Hepatocyte (in vitro differentiated cells): Measurements from ENCODE around the gene DISP2. TPM values are rescaled to one million over a fixed set of nuclear protein-coding genes. Genes with fewer than 3 reads are reported as not detected.
A peak's percentile ranks its signal among the peaks of the same experiment; 100 is the strongest.

Source experiments
- DNase-seq: peaks from one replicate; pipeline ENCODE4 v3.0.0-alpha.2; 2016; ENCODE audit warnings: low spot score
- H2AFZ ChIP-seq: fragments of 200-600 bp; sonication (generic); 2 replicates; pipeline ENCODE4 v1.6.0; 2016; ENCODE audit warnings: antibody characterized with exemption, mild to moderate bottlenecking
- H3K27ac ChIP-seq: fragments of 200-600 bp; sonication (generic); 2 replicates; pipeline ENCODE4 v1.5.1; 2016; ENCODE audit warnings: mild to moderate bottlenecking
- H3K27me3 ChIP-seq: fragments of 200-600 bp; sonication (generic); 2 replicates; pipeline ENCODE4 v1.6.1; 2016
- H3K36me3 ChIP-seq: fragments of 200-600 bp; sonication (generic); replicated peaks from 2 replicates; pipeline ENCODE4 v1.5.1; 2016; ENCODE audit warnings: low read depth; ENCODE audit not compliant: insufficient read depth
- H3K4me1 ChIP-seq: fragments of 200-600 bp; sonication (generic); 2 replicates; pipeline ENCODE4 v1.5.1; 2016; ENCODE audit warnings: mild to moderate bottlenecking, moderate library complexity; ENCODE audit not compliant: insufficient read depth
- H3K4me2 ChIP-seq: fragments of 200-600 bp; sonication (generic); 2 replicates; pipeline ENCODE4 v1.6.0; 2016
- H3K4me3 ChIP-seq: fragments of 200-600 bp; sonication (generic); 2 replicates; pipeline ENCODE4 v1.5.1; 2016; ENCODE audit warnings: mild to moderate bottlenecking
- H3K79me2 ChIP-seq: fragments of 200-600 bp; sonication (generic); 2 replicates; pipeline ENCODE4 v1.6.0; 2017; ENCODE audit warnings: mild to moderate bottlenecking
- H3K9me2 ChIP-seq: fragments of 200-600 bp; sonication (generic); replicated peaks from 2 replicates; pipeline ENCODE4 v1.6.0; 2017; ENCODE audit warnings: mild to moderate bottlenecking; ENCODE audit not compliant: insufficient read depth
- H3K9me3 ChIP-seq: fragments of 200-600 bp; sonication (generic); 2 replicates; pipeline ENCODE4 v1.5.1; 2016; ENCODE audit warnings: low read depth, mild to moderate bottlenecking
- H4K20me1 ChIP-seq: fragments of 200-600 bp; sonication (generic); 2 replicates; pipeline ENCODE4 v1.6.0; 2016; ENCODE audit warnings: mild to moderate bottlenecking; ENCODE audit not compliant: insufficient read depth, poor library complexity, severe bottlenecking
- EZH2 ChIP-seq: fragments of 200-600 bp; sonication (generic); IDR thresholded peaks from 2 replicates; pipeline ENCODE4 v1.6.1; 2016; ENCODE audit warnings: antibody characterized with exemption, mild to moderate bottlenecking, borderline replicate concordance
- EZH2phosphoT487 ChIP-seq: fragments of 200-600 bp; sonication (generic); IDR thresholded peaks from one replicate; pipeline ENCODE4 v1.6.1; 2018; ENCODE audit warnings: antibody characterized with exemption, mild to moderate bottlenecking, low read depth, moderate library complexity; ENCODE audit not compliant: unreplicated experiment, severe bottlenecking
- WGBS: methylation state at CpG from one replicate; pipeline ENCODE4 v1.1.6; 2016; ENCODE audit warnings: low lambda C conversion rate; ENCODE audit errors: missing lambda C conversion rate; 5-methylcytosine and 5-hydroxymethylcytosine counted together
- polyA plus RNA-seq: library from polyadenylated mRNA; unstranded; fragments of >200 nt; fragmentation: Nextera tagmentation; extraction: Ambion mirVana; gene quantifications from 2 replicates; pipeline ENCODE4 v1.2.1, GENCODE V29; 2016
- total RNA-seq: library from RNA; depleted of rRNA; stranded (reverse); fragments of >200 nt; gene quantifications from 2 replicates; pipeline ENCODE4 v1.2.3, GENCODE V29; 2014
- TF ChIP-seq, protein P1 (sequence below): fragments of 200-600 bp; sonication (generic); IDR thresholded peaks from 2 replicates; pipeline ENCODE4 v1.5.1; 2016; ENCODE audit warnings: antibody characterized with exemption, mild to moderate bottlenecking; ENCODE audit not compliant: poor library complexity

The DISP2 gene
- total and polyA plus RNA-seq, 2 experiments from 2014 or later, result 0.93 to 1.0 TPM

DNA sequence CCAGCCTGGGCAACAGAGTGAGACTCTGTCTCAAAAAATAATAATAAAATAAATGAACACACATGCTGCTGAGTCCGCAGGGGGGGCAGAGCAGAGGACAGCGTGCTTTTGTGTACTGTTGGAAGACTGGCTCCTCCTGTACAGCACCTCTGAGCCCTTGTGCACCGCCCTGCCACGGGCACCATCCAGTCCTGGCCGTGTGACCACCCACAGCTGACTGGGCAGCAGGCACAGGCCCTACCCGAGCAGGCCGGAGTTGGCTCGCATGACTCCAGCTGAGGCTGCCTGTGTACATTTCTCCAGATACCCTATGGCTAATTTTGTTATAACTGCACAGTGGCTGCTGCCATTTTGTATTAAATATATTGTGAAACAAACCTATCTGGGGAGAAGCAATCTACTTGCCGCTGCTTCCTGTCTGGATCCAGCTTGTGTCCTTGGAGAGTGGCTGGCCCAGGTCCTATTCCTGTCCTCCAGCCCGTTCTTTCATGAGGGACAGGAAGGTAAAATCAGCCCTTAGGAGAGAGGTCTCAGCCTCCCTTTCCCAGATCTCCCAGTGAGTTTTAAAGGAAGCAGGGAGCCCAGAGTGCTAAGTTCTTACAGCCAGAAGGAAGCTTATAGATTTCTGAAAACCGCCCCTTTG is 62.2 kb downstream of the DISP2 start:
- no peaks in the 10 kb centered on the region for H4K20me1 ChIP-seq
- no peak overlapping the region for H3K27ac ChIP-seq
- no peaks in the 10 kb centered on the region for H3K27me3 ChIP-seq
- peaks cover 5% of the 10 kb centered on the region for H3K4me1 ChIP-seq
- no peak overlapping the region for H2AFZ ChIP-seq
- no peak overlapping the region for H3K4me2 ChIP-seq
- H3K9me3 ChIP-seq, result no peaks in the 10 kb centered on the region
- TF ChIP-seq EZH2 (no peak), EZH2phosphoT487 (no peak)
- TF ChIP-seq, protein P1, sequence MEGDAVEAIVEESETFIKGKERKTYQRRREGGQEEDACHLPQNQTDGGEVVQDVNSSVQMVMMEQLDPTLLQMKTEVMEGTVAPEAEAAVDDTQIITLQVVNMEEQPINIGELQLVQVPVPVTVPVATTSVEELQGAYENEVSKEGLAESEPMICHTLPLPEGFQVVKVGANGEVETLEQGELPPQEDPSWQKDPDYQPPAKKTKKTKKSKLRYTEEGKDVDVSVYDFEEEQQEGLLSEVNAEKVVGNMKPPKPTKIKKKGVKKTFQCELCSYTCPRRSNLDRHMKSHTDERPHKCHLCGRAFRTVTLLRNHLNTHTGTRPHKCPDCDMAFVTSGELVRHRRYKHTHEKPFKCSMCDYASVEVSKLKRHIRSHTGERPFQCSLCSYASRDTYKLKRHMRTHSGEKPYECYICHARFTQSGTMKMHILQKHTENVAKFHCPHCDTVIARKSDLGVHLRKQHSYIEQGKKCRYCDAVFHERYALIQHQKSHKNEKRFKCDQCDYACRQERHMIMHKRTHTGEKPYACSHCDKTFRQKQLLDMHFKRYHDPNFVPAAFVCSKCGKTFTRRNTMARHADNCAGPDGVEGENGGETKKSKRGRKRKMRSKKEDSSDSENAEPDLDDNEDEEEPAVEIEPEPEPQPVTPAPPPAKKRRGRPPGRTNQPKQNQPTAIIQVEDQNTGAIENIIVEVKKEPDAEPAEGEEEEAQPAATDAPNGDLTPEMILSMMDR, result no peak
- H3K4me3 ChIP-seq, result no peak overlapping the region
- H3K9me2 ChIP-seq, result no peaks in the 10 kb centered on the region
- WGBS, result 92% methylated on average over 11 of the region's 11 CpGs
- no peak for DNase-seq
- H3K79me2 ChIP-seq, result no peaks in the 10 kb centered on the region
- H3K36me3 ChIP-seq, result no peaks in the 10 kb centered on the region

DNA sequence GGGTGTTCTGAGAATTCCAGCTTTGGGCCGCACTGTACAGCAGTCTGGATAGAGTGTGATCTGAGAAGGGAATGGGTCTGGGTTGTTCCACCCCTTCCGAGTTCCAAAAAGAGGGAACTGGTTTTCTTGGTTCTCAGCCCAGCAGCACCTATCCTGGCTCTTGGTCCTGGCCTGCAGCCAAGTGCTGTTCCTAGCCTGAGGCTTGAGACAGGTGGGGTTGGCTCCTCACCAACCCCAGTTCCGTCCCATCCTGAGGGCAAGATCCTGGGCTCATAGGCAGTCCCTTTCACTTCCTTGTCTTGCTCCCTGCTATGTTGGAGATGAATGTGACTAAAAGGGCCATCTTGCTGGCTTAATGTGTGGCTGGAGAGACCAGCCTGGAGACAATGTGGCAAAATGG is 62.8 kb downstream of the DISP2 start:
- Histone ChIP-seq H3K4me3 (no peak overlapping the region), H3K4me2 (no peak overlapping the region), H3K36me3 (no peaks in the 10 kb centered on the region), H3K9me3 (no peaks in the 10 kb centered on the region), H3K27me3 (no peaks in the 10 kb centered on the region), H3K27ac (no peak overlapping the region), H3K79me2 (no peaks in the 10 kb centered on the region), H3K4me1 (peaks cover 5% of the 10 kb centered on the region), H3K9me2 (no peaks in the 10 kb centered on the region), H2AFZ (no peak overlapping the region), H4K20me1 (no peaks in the 10 kb centered on the region)
- WGBS, result 71% methylated on average over 3 of the region's 3 CpGs
- no peak for TF ChIP-seq EZH2
- no peak for TF ChIP-seq EZH2phosphoT487
- TF ChIP-seq, protein P1, result no peak
- no peak for DNase-seq

DNA sequence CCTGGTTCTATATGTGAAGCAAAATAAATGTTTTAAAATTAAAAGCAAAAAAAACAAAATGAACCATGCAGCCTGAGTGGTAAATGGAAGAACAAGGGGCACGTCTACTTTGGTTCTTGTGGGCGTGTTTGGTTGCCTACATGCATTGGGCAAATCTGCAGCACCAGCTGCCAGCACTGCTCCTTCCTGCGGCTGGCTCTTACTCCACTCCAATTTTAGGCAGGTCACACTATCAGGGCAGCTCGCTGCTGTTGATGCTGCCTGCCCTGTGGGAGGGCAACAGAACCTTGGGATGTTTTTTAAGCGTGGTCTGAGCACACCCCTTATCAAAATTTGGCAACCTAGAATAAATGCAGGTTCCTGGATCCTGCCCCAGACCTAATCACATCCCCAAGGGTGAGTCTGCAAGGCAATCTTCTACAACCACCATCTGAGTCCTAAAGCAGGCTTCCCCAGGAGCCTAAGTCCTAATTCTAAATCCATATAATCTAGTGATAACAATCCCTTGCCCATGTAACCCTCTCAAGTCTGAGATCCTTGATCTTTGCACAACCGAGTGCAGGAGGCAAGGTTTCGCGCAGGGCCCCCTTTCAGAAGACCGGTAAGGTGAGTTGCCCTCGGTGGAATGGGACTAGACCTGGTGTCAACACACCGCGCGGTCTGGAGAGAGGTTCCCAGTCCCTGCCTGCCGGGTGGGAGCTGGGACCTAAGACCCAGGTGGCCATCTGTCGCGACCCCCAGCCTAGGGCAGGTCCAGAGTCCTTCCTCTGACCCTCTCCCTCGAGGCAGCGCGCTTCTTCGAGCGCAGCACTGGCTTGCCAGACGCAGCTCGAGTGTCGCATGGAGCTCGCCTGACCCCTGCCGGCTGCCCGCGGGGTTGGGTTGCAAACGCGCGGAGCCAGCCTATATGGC is 63.5 kb downstream of the DISP2 start:
- DNase-seq, result peak; percentile 83
- no peaks in the 10 kb centered on the region for H4K20me1 ChIP-seq
- H3K36me3 ChIP-seq, result no peaks in the 10 kb centered on the region
- no peaks in the 10 kb centered on the region for H3K9me3 ChIP-seq
- no peak overlapping the region for H3K4me3 ChIP-seq
- H3K79me2 ChIP-seq, result no peaks in the 10 kb centered on the region
- no peaks in the 10 kb centered on the region for H3K9me2 ChIP-seq
- TF ChIP-seq EZH2phosphoT487, result no peak
- TF ChIP-seq, protein P1, result peak; percentile 92
- H2AFZ ChIP-seq, result no peak overlapping the region
- no peaks in the 10 kb centered on the region for H3K27me3 ChIP-seq
- WGBS, result 13% methylated on average over 31 of the region's 31 CpGs
- no peak overlapping the region for H3K27ac ChIP-seq
- peak overlapping the region; percentile 70 for H3K4me2 ChIP-seq
- peaks cover 5% of the 10 kb centered on the region for H3K4me1 ChIP-seq
